ENCODE measurements around the gene PIN1.

PIN1 gene

GRCh38 chr19:9862938-9863337 is 27.8 kb downstream of the PIN1 start:
- H3K27ac ChIP-seq: no peak overlapping the region
- TF ChIP-seq ZFX (IDR thresholded peaks at IDR 0.05; ENCODE audit: borderline replicate concordance): no peak
- TF ChIP-seq, protein P1, sequence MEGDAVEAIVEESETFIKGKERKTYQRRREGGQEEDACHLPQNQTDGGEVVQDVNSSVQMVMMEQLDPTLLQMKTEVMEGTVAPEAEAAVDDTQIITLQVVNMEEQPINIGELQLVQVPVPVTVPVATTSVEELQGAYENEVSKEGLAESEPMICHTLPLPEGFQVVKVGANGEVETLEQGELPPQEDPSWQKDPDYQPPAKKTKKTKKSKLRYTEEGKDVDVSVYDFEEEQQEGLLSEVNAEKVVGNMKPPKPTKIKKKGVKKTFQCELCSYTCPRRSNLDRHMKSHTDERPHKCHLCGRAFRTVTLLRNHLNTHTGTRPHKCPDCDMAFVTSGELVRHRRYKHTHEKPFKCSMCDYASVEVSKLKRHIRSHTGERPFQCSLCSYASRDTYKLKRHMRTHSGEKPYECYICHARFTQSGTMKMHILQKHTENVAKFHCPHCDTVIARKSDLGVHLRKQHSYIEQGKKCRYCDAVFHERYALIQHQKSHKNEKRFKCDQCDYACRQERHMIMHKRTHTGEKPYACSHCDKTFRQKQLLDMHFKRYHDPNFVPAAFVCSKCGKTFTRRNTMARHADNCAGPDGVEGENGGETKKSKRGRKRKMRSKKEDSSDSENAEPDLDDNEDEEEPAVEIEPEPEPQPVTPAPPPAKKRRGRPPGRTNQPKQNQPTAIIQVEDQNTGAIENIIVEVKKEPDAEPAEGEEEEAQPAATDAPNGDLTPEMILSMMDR (IDR thresholded peaks at IDR 0.05): no peak

GRCh38 chr19:9863759-9864158 is 28.6 kb downstream of the PIN1 start:
- no peak for TF ChIP-seq ZFX (IDR thresholded peaks at IDR 0.05; ENCODE audit: borderline replicate concordance)
- TF ChIP-seq, protein P1 (IDR thresholded peaks at IDR 0.05): no peak
- H3K27ac ChIP-seq: no peak overlapping the region

DNA sequence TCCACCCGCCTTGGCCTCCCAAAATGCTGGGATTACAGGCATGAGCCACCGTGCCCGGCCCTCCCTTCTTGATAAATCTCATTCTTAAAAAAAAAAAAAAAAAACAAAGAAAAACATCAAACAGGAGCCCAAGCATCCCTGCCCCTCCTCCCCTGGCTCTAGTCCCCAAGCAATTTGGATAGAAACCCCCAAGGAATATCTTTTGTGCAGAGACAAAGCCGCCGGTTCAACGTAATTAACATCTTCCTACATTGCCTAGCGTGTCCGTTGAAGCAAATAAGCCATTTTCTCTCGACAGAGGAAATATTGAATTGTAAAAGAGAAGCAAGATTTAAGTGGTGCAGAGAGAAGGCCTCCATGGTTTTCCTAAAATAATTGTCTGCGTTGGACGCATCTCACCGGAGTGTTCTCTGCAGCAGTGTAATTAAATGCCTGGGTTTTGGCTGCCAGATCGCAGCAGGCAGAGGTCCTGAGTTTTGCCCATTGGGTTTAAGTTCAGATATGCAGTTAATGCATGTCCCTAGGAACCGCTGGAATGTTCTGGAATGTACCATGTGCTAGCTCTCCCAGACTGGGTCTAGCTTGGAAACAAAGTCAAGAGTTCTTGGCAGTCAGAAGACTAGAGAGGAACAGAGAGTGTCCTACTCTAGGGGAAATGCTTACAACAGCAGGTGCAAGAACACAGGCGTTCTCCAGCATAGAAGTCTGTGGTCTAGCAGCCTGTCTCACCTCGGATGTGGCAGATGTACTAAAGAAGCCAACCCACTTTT is 30.8 kb downstream of the PIN1 start:
- TF ChIP-seq, protein P1 (IDR thresholded peaks at IDR 0.05): no peak
- TF ChIP-seq ZFX (IDR thresholded peaks at IDR 0.05; ENCODE audit: borderline replicate concordance): no peak
- H3K27ac ChIP-seq: no peak overlapping the region

DNA sequence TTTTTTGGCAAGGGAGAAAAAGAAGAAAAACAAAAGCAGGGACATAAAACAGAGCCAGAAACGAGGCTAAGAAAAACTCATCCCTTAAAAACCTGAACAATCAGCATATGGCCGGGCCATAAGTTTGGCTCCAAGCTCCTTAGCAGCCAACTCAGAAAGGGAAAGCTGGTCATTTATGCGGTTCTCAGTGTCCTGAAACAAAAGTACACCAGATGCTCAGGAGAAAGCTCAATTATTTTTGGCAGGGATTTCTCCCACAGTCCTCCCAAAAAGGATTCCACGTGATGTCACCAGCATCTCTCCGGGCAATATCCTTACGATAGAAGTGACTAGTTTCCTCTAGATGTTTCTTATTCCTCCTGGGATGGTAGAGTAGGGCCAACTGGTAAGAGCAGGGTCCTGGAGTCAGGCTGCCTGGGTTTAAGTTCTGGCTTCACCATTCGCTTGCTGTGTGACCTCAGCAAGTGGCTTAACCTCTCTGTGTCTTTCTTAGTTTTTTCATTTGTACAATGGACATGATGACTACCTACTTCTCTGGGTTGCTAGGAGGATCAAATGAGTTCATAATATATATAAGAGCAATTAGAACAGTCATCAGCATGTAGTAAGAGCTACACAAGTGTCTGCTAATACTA is 34.0 kb downstream of the PIN1 start:
- TF ChIP-seq ZFX (IDR thresholded peaks at IDR 0.05; ENCODE audit: borderline replicate concordance): no peak
- TF ChIP-seq, protein P1 (IDR thresholded peaks at IDR 0.05): no peak
- no peak overlapping the region for H3K27ac ChIP-seq

DNA sequence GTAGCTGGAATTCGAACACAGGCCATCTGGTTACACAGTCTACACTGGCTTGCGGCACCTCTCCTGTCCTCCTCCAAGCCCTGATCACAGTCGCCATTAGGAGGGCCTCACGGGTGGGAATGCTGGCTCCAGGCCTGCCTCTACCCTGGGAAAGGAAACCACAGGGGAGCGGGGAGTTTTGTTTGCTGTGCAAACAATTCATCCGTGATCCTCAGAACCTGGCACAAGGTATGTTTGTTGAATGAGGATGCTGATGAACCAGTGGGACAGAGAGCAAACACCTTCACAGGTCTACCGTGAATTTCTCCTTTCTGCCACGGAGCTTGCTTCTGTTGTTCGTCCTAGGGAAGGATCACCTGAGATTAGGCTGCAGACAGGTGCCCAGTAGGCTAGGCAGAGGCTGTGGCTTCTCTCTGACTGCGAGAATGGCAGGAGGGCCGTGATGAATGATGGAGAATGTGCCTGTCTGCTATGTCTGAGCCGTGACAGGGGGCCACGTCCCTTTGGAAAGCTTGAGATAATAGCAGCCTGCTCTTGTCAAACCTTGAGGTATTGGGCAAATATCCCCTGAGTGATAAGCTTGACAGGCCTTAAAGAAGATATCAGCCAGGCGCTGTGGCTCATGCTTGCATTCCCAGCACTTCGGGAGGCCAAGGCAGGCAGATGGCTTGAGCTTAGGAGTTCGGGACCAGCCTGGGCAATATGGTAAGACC is 36.7 kb downstream of the PIN1 start:
- TF ChIP-seq, protein P1 (IDR thresholded peaks at IDR 0.05): no peak
- TF ChIP-seq ZFX (IDR thresholded peaks at IDR 0.05; ENCODE audit: borderline replicate concordance): no peak
- H3K27ac ChIP-seq: no peak overlapping the region

- no peak overlapping the region for H3K27ac ChIP-seq
- TF ChIP-seq, protein P1 (IDR thresholded peaks at IDR 0.05): no peak
- TF ChIP-seq ZFX (IDR thresholded peaks at IDR 0.05; ENCODE audit: borderline replicate concordance): no peak
These were observed 37.6 kb downstream of the PIN1 start for GRCh38 chr19:9872618-9873242.

Data from 22Rv1 (cell line).